Body of pancreas (tissue), 4 donors: Measurements from ENCODE around the gene REPIN1.

ENCODE experiments used
- CTCF ChIP-seq, 7 experiments: fragments of 450-650 bp in 4 of 7; fragments of 200-600 bp in 3 of 7; sonication (generic) in 3 of 7; IDR thresholded peaks; one replicate each; pipeline ENCODE4 v1.5.1; 2016 to 2019; ENCODE audit warnings: antibody characterized with exemption in 7 of 7
- POLR2A ChIP-seq, 3 donors: fragments of 450-650 bp; IDR thresholded peaks; one replicate each; pipeline ENCODE4 v1.6.1; 2016; ENCODE audit warnings: antibody characterized with exemption in 3 of 3, mild to moderate bottlenecking in 2 of 3

- TF ChIP-seq CTCF (IDR thresholded peaks at IDR 0.05) = no peak
- no peak for TF ChIP-seq POLR2A (IDR thresholded peaks at IDR 0.05)
Measured at GRCh38 chr7:150382844-150383225, 14.2 kb downstream of the REPIN1 start.
